MCF 10A (cell line): ENCODE results near the gene SCART1. TPM values are rescaled to one million over a fixed set of nuclear protein-coding genes. Genes with fewer than 3 reads are reported as not detected.

ENCODE experiments used
- Bru-seq: library from RNA; stranded (reverse); fragments of 400-500 nt; gene quantifications from one replicate; lab custom pipeline; 2021; lab: Mats Ljungman, UMichigan
- BruChase-seq, 2 experiments: library from RNA; stranded (reverse); fragments of 400-500 nt; gene quantifications; one replicate each; lab custom pipeline; 2021; lab: Mats Ljungman, UMichigan
- BruUV-seq: library from RNA; stranded (reverse); fragments of 400-500 nt; replicated peaks from 2 replicates; lab custom pipeline; 2021; lab: Mats Ljungman, UMichigan
- CTCF ChIA-PET: fragments of 300-600 bp; sonication (Branson Sonifier 250); formaldehyde crosslinking; extraction: SDS; loops from one replicate; lab custom pipeline; 2021; ENCODE audit warnings: antibody characterized with exemption, inconsistent platforms; lab: Yijun Ruan, JAX
- POLR2A ChIA-PET: fragments of 300-600, 350-650 bp; sonication (Branson Sonifier 250); formaldehyde crosslinking; extraction: SDS; loops from one replicate; lab custom pipeline; 2020; ENCODE audit warnings: antibody characterized with exemption, inconsistent platforms; lab: Yijun Ruan, JAX
- DNase-seq: peaks from one replicate; pipeline ENCODE4 v3.0.0-alpha.2; 2018; ENCODE audit not compliant: unreplicated experiment
- H3K27ac Mint-ChIP-seq: one replicate; pipeline ENCODE4 v1.8.0; 2022; ENCODE audit warnings: mild to moderate bottlenecking, low read depth, mixed read lengths; ENCODE audit not compliant: unreplicated experiment
- H3K27me3 Mint-ChIP-seq: one replicate; pipeline ENCODE4 v1.8.0; 2022; ENCODE audit warnings: mixed read lengths; ENCODE audit not compliant: insufficient read depth, unreplicated experiment
- H3K36me3 Mint-ChIP-seq: one replicate; pipeline ENCODE4 v1.8.0; 2022; ENCODE audit warnings: mild to moderate bottlenecking, moderate library complexity, mixed read lengths; ENCODE audit not compliant: insufficient read depth, unreplicated experiment
- H3K4me1 Mint-ChIP-seq: one replicate; pipeline ENCODE4 v1.8.0; 2022; ENCODE audit warnings: mixed read lengths; ENCODE audit not compliant: insufficient read depth, unreplicated experiment
- H3K4me3 Mint-ChIP-seq: one replicate; pipeline ENCODE4 v1.8.0; 2022; ENCODE audit warnings: mild to moderate bottlenecking, moderate library complexity, mixed read lengths; ENCODE audit not compliant: unreplicated experiment
- H3K9me3 Mint-ChIP-seq: one replicate; pipeline ENCODE4 v1.8.0; 2022; ENCODE audit warnings: mixed read lengths; ENCODE audit not compliant: unreplicated experiment
- CTCF ChIP-seq: fragments of 200-600 bp; IDR thresholded peaks from one replicate; pipeline ENCODE4 v1.8.0; 2022; ENCODE audit warnings: antibody characterized with exemption, mild to moderate bottlenecking; ENCODE audit not compliant: unreplicated experiment
- intact Hi-C: fragments of 100-400 bp; cut with micrococcal nuclease; formaldehyde crosslinking; loops from 2 replicates; pipeline ENCODE4 v1.14.1; 2022
- long read RNA-seq: library from polyadenylated mRNA; stranded (forward); transcript quantifications from one replicate; pipeline ENCODE4 v2.0.0, GENCODE V29; 2022
- total RNA-seq: library from RNA; stranded (reverse); gene quantifications from 2 replicates; pipeline ENCODE4 v1.2.3, GENCODE V29; 2022

The SCART1 gene
- total RNA-seq (0.93 and 1.3 TPM in 2 replicates), Bru-seq, nascent RNA (percentile 30 among the genes with signal in this experiment), BruChase-seq, experiment 1, labeled RNA remaining after a 6-hour chase (percentile 42 among the genes with signal in this experiment), BruChase-seq, experiment 2, labeled RNA remaining after a 2-hour chase (percentile 40 among the genes with signal in this experiment)
- long read RNA-seq = 0 reads

DNA sequence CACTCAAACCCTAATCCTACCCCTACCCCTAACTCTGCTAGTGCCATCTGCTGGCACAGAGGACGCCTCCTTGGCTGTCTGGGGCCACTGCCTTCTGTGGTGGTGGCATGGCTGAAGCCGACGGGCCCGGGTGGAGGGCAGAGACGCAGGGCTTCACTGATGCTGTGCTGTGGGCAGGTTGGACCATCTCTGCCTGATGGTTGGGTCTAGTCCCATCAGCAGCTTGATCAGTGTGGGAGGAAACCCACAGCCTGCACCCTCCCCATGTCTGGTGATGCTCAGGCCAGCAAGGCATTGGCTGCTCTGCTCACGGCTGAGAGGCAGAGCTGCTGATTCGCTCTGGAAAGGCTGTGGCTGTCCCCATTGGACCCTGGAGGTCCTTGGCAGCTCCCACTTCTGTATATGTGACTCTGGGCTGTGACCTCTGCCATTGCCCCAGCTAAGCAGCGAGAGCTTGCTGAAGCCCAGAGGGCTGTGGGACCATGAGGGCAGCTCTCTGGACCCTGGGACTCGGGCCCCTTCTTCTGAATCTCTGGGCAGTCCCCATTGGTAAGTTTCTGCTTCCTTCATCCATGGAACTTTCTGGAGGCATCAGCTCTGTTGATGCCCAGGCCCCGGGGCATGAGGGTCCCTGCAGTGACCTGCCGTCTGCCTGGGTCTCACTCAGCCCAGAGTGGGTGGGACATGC, at the start of gene SCART1:
SCART1 (plus strand) TSS at position 430 of the 688 bp plus-strand sequence; CDS start at position 483, 53 bp downstream.
- TF ChIP-seq CTCF = no peak
- no peaks in the 10 kb centered on the region for H3K36me3 Mint-ChIP-seq
- CTCF ChIA-PET = no interaction called here
- no peak within 1 kb of the TSS for H3K27ac Mint-ChIP-seq
- POLR2A ChIA-PET = interaction anchor here (0.7 kb wide), 1 partner anchor 439 kb away, joined by 3 read pairs; no protein-coding TSS in a partner anchor
- DNase-seq = no peak
- intact Hi-C loops = no loop called here
- H3K9me3 Mint-ChIP-seq = no peaks in the 10 kb centered on the region
- no peaks in the 10 kb centered on the region for H3K4me1 Mint-ChIP-seq
- BruUV-seq = no TSS peak
- peaks cover 10% of the 10 kb centered on the region for H3K27me3 Mint-ChIP-seq
- no peak within 1 kb of the TSS for H3K4me3 Mint-ChIP-seq

- no peaks in the 10 kb centered on the region for H3K27me3 Mint-ChIP-seq
- intact Hi-C loops = no loop called here
- no peak for TF ChIP-seq CTCF
- H3K9me3 Mint-ChIP-seq = no peaks in the 10 kb centered on the region
- no peak for DNase-seq
- no peak overlapping the region for H3K4me3 Mint-ChIP-seq
- no TSS peak for BruUV-seq
- H3K4me1 Mint-ChIP-seq = peaks cover 19% of the 10 kb centered on the region
- no peak overlapping the region for H3K27ac Mint-ChIP-seq
- peaks cover 87% of the 10 kb centered on the region for H3K36me3 Mint-ChIP-seq
- ChIA-PET CTCF (interaction anchor here (1.4 kb wide), 1 partner anchor 98 kb away, joined by 6 read pairs; no protein-coding TSS in a partner anchor), POLR2A (interaction anchor here (2.9 kb wide), 1 partner anchor 11 kb away, joined by 11 read pairs; the partner anchor contains the start of gene MTG1)
Observed at GRCh38 chr10:133405272-133405671, 48.5 kb upstream of the SCART1 start.

DNA sequence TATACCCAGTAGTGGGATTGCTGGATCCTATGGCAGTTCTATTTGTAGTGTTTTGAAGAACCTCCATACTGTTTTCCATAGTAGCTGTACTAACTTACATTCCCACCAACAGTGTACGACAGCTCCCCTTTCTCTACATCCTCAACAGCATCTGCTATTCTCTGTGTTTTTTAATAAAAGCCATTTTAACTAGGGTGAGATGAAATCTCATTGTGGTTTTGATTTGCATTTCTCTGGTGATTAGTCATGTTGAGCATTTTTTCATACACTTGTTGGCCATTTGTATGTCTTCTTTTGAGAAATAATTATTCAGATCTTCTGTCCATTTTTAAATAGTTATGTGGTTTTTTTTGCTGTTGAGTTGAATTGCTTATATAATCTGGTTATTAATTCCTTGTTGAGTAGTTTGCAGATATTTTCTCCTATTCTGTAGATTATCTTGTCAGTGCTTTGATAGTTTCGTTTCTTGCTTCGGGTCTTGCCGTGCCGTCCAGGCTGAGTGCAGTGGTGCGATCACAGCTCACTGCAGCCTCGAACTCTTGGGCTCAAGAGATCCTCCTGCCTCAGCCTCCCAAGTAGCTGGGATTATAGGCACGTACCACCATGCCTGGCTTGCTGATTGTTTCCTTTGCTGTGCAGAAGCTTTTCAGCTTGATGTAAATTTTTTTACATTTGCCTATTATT, 47.8 kb upstream of the SCART1 start:
- CTCF ChIA-PET = interaction anchor here (1.4 kb wide), 1 partner anchor 98 kb away, joined by 6 read pairs; no protein-coding TSS in a partner anchor

More for the DNA sequence above, 47.8 kb upstream of the SCART1 start:
- H3K9me3 Mint-ChIP-seq = peaks cover 2% of the 10 kb centered on the region
- DNase-seq = no peak
- H3K4me1 Mint-ChIP-seq = peaks cover 19% of the 10 kb centered on the region
- BruUV-seq = no TSS peak
- no peak overlapping the region for H3K27ac Mint-ChIP-seq
- POLR2A ChIA-PET = interaction anchor here (2.9 kb wide), 1 partner anchor 12 kb away, joined by 11 read pairs; the partner anchor contains the start of gene MTG1
- H3K4me3 Mint-ChIP-seq = no peak overlapping the region
- peaks cover 87% of the 10 kb centered on the region for H3K36me3 Mint-ChIP-seq
- no peak for TF ChIP-seq CTCF
- intact Hi-C loops = no loop called here
- H3K27me3 Mint-ChIP-seq = no peaks in the 10 kb centered on the region
